Keratinocyte (primary cell): Measurements from ENCODE around the gene SLC9C2.
"Not testable (repeated sequence)": the region's sequence is repeated elsewhere in the genome, so short reads cannot be mapped to it uniquely, and the experiment has no call there.

Experiments
- CTCF ChIP-seq, 3 experiments: IDR thresholded peaks in 1 of 3; conservative IDR thresholded peaks in 1 of 3; optimal IDR thresholded peaks in 1 of 3; 2 replicates in 2 of 3; 3 replicates in 1 of 3; pipeline versions ENCODE3 to v1.5.1; 2011; ENCODE audit warnings: low read length in 3 of 3, mild to moderate bottlenecking in 3 of 3, moderate library complexity in 2 of 3, control low read depth in 1 of 3, inconsistent platforms in 1 of 3; ENCODE audit not compliant: insufficient read depth in 2 of 3; ENCODE audit errors: extremely low read depth in 1 of 3
- EZH2 ChIP-seq: IDR thresholded peaks from one replicate; pipeline ENCODE4 v1.6.1; 2012; ENCODE audit warnings: inconsistent platforms, mild to moderate bottlenecking, low read length, moderate library complexity

GRCh38 chr1:173642450-173643139 is 39.7 kb upstream of the SLC9C2 start:
- not testable (repeated sequence) for TF ChIP-seq CTCF (optimal IDR thresholded peaks at IDR 0.05 in 1 of 3, IDR thresholded peaks at IDR 0.05 in 1 of 3, conservative IDR thresholded peaks at IDR 0.05 in 1 of 3; ENCODE audit: extremely low read depth in 1 of 3, insufficient read depth in 2 of 3, low read length in 3 of 3); EZH2
